ENCODE results near the gene CIAO2B.
"Not testable (repeated sequence)": the region's sequence is repeated elsewhere in the genome, so short reads cannot be mapped to it uniquely, and the experiment has no call there.

Gene CIAO2B

DNA sequence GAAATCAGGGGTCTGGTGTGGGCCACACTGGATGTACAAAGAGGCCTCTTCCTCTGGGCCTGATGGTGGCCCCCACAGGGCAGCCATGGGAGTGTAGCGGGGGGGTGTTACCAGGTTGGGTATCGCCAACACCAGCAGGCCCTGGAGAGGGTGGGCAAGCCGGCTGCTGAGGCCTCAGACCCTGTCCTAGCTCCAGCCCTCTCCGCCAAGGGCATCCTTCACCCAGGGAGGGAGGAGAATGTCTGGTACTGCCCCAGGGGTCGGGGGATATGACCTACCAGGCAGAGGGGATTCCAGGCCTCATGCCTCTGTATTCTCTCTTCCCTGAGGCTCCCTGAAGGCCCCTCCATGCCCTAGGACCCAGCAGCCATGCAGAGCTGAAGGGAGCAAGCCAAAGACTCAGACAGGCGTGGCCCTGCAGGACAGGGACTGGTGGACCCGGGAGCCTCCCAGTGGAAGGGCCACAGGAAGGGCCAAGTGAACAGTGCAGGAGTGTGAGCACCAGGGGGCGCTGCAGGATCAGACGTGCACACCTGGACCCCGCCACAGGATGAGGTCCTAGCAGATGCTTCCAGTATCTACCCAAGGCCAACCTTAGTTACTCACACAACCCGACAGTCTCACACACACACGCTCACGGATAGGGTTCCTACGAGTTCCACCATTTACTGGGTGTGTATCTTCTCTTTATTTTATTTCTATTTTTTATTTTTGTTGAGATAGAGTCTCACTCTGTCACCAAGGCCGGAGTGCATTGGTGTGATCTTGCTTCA is 43.3 kb upstream of the CIAO2B start:
- Histone ChIP-seq H3K4me1 (ENCODE audit: insufficient read depth, low read length, severe bottlenecking) (no peaks in the 10 kb centered on the region), H3K9ac (ENCODE audit: low read length) (no peak overlapping the region), H3K9me2 (ENCODE audit: low read depth, low read length) (no peaks in the 10 kb centered on the region), H3K9me3 (ENCODE audit: low read length) (no peaks in the 10 kb centered on the region), H3K79me2 (ENCODE audit: insufficient read depth, low read length) (no peaks in the 10 kb centered on the region), H3K27ac (ENCODE audit: low read depth, low read length, poor library complexity, severe bottlenecking) (no peak overlapping the region), H3K27me3 (ENCODE audit: insufficient read depth, low read length) (peaks cover 2% of the 10 kb centered on the region; the same call in 1 of the 2 replicates), H3F3A (ENCODE audit: insufficient read depth, low read length) (no peaks in the 10 kb centered on the region), H3K4me2 (ENCODE audit: low read length) (no peak overlapping the region), H3K4me3 (ENCODE audit: low read depth, low read length, poor library complexity, severe bottlenecking) (no peak overlapping the region), H4K20me1 (ENCODE audit: insufficient read depth, low read length) (no peaks in the 10 kb centered on the region), H2AFZ (ENCODE audit: low read length) (no peak overlapping the region), H3K36me3 (ENCODE audit: insufficient read depth, low read length) (no peaks in the 10 kb centered on the region)
- no peak for TF ChIP-seq EZH2 (IDR thresholded peaks at IDR 0.05; ENCODE audit: borderline replicate concordance, low read length)
- TF ChIP-seq, protein P1, sequence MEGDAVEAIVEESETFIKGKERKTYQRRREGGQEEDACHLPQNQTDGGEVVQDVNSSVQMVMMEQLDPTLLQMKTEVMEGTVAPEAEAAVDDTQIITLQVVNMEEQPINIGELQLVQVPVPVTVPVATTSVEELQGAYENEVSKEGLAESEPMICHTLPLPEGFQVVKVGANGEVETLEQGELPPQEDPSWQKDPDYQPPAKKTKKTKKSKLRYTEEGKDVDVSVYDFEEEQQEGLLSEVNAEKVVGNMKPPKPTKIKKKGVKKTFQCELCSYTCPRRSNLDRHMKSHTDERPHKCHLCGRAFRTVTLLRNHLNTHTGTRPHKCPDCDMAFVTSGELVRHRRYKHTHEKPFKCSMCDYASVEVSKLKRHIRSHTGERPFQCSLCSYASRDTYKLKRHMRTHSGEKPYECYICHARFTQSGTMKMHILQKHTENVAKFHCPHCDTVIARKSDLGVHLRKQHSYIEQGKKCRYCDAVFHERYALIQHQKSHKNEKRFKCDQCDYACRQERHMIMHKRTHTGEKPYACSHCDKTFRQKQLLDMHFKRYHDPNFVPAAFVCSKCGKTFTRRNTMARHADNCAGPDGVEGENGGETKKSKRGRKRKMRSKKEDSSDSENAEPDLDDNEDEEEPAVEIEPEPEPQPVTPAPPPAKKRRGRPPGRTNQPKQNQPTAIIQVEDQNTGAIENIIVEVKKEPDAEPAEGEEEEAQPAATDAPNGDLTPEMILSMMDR (IDR thresholded peaks at IDR 0.05; ENCODE audit: low read length) = peak; percentile 95

DNA sequence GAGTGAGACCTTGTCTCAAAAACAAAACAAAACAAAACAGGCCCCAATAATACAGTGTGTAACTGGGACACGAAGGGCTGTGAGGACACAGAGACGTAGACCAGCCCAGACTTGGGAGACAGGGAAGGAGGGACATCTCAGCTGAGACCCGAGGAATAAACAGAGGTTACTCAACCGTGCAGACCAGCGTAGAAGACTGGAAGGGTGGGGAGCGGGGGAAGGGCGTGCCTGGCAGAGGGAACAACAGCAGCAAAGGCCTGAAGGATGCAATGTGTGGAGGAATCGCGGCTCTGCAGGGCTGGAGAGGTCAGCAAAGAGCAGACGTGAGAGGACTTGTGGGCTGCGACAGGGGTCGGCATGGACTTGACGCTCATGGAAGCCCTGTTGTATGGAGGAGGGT is 42.5 kb upstream of the CIAO2B start:
- Histone ChIP-seq H3K9ac (ENCODE audit: low read length) (no peak overlapping the region), H2AFZ (ENCODE audit: low read length) (no peak overlapping the region), H3K4me1 (ENCODE audit: insufficient read depth, low read length, severe bottlenecking) (no peaks in the 10 kb centered on the region), H3K79me2 (ENCODE audit: insufficient read depth, low read length) (no peaks in the 10 kb centered on the region), H3K9me2 (ENCODE audit: low read depth, low read length) (no peaks in the 10 kb centered on the region), H3K27me3 (ENCODE audit: insufficient read depth, low read length) (peaks cover 2% of the 10 kb centered on the region; the same call in 1 of the 2 replicates), H3K4me3 (ENCODE audit: low read depth, low read length, poor library complexity, severe bottlenecking) (no peak overlapping the region), H3K27ac (ENCODE audit: low read depth, low read length, poor library complexity, severe bottlenecking) (no peak overlapping the region), H3K9me3 (ENCODE audit: low read length) (no peaks in the 10 kb centered on the region), H3K4me2 (ENCODE audit: low read length) (no peak overlapping the region), H3F3A (ENCODE audit: insufficient read depth, low read length) (no peaks in the 10 kb centered on the region), H4K20me1 (ENCODE audit: insufficient read depth, low read length) (no peaks in the 10 kb centered on the region), H3K36me3 (ENCODE audit: insufficient read depth, low read length) (no peaks in the 10 kb centered on the region)
- TF ChIP-seq, protein P1 (IDR thresholded peaks at IDR 0.05; ENCODE audit: low read length) = no peak
- no peak for TF ChIP-seq EZH2 (IDR thresholded peaks at IDR 0.05; ENCODE audit: borderline replicate concordance, low read length)

DNA sequence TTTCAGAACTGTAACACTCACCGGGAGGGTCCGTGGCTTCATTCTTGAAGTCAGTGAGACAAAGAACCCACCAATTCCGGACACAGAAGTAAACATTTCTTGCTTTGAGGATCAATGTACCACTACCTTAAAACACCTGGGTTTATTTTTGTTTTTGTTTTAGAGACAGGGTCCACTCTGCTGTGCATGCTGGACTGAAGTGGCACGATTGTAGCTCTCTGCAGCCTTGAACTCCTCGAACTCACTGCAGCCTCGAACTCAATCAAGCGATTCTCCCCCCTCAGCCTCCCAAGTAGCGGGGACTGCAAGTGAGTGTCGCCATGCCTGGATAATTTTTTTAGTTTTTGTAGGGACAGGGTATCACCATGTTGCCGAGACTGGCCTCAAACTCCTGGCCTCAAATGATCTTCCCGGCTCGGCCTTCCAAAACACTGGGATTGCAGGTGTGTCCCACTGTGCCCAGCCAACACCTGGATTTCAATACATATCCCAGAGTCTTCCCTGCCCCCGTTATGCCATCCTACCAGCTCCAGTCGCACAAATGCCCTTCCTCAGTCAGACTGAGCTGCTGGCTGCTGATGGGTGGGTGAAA is 41.2 kb upstream of the CIAO2B start:
- Histone ChIP-seq H3K9me3 (ENCODE audit: low read length) (no peaks in the 10 kb centered on the region), H2AFZ (ENCODE audit: low read length) (no peak overlapping the region), H4K20me1 (ENCODE audit: insufficient read depth, low read length) (no peaks in the 10 kb centered on the region), H3K9ac (ENCODE audit: low read length) (no peak overlapping the region), H3K4me3 (ENCODE audit: low read depth, low read length, poor library complexity, severe bottlenecking) (no peak overlapping the region), H3K9me2 (ENCODE audit: low read depth, low read length) (no peaks in the 10 kb centered on the region), H3F3A (ENCODE audit: insufficient read depth, low read length) (no peaks in the 10 kb centered on the region), H3K27ac (ENCODE audit: low read depth, low read length, poor library complexity, severe bottlenecking) (no peak overlapping the region), H3K79me2 (ENCODE audit: insufficient read depth, low read length) (no peaks in the 10 kb centered on the region), H3K27me3 (ENCODE audit: insufficient read depth, low read length) (peaks cover 5% of the 10 kb centered on the region; the same call in 1 of the 2 replicates), H3K4me2 (ENCODE audit: low read length) (no peak overlapping the region), H3K36me3 (ENCODE audit: insufficient read depth, low read length) (no peaks in the 10 kb centered on the region), H3K4me1 (ENCODE audit: insufficient read depth, low read length, severe bottlenecking) (no peaks in the 10 kb centered on the region)
- TF ChIP-seq, protein P1 (IDR thresholded peaks at IDR 0.05; ENCODE audit: low read length) = no peak
- no peak for TF ChIP-seq EZH2 (IDR thresholded peaks at IDR 0.05; ENCODE audit: borderline replicate concordance, low read length)

DNA sequence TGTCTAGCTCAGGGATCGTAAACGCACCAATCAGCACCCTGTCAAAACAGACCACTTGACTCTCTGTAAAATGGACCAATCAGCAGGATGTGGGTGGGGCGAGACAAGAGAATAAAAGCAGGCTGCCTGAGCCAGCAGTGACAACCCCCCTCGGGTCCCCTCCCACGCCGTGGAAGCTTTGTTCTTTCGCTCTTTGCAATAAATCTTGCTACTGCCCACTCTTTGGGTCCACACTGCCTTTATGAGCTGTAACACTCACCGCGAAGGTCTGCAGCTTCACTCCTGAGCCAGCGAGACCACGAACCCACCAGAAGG is 40.7 kb upstream of the CIAO2B start:
- H3K9me2 ChIP-seq (ENCODE audit: low read depth, low read length); H3K27ac ChIP-seq (ENCODE audit: low read depth, low read length, poor library complexity, severe bottlenecking); H3K36me3 ChIP-seq (ENCODE audit: insufficient read depth, low read length); H3K79me2 ChIP-seq (ENCODE audit: insufficient read depth, low read length); H3K9ac ChIP-seq (ENCODE audit: low read length); H3K4me1 ChIP-seq (ENCODE audit: insufficient read depth, low read length, severe bottlenecking); H3K27me3 ChIP-seq (ENCODE audit: insufficient read depth, low read length); H2AFZ ChIP-seq (ENCODE audit: low read length); H3K4me2 ChIP-seq (ENCODE audit: low read length); H3K4me3 ChIP-seq (ENCODE audit: low read depth, low read length, poor library complexity, severe bottlenecking); H4K20me1 ChIP-seq (ENCODE audit: insufficient read depth, low read length); H3K9me3 ChIP-seq (ENCODE audit: low read length); H3F3A ChIP-seq (ENCODE audit: insufficient read depth, low read length): not testable (repeated sequence)

DNA sequence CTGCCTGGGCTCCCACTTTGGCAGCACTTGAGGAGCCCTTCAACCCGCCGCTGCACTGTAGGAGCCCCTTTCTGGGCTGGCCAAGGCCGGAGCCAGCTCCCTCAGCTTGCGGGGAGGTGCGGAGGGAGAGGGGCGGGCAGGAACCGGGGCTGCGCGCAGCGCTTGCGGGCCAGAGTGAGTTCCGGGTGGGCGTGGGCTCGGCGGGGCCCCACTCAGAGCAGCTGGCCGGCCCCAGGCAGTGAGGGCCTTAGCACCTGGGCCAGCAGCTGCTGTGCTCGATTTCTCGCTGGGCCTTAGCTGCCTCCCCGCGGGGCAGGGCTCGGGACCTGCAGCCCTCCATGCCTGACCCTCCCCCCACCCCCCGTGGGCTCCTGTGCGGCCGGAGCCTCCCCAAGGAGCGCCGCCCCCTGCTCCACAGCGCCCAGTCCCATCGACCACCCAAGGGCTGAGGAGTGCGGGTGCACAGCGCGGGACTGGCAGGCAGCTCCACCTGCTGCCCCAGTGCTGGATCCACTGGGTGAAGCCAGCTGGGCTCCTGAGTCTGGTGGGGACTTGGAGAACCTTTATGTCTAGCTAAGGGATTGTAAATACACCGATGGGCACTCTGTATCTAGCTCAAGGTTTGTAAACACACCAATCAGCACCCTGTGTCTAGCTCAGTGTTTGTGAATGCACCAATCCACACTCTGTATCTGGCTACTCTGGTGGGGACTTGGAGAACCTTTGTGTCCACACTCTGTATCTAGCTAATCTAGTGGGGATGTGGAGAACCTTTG is 40.1 kb upstream of the CIAO2B start:
- not testable (repeated sequence) for H3K4me3 ChIP-seq (ENCODE audit: low read depth, low read length, poor library complexity, severe bottlenecking); H2AFZ ChIP-seq (ENCODE audit: low read length); H3K9ac ChIP-seq (ENCODE audit: low read length); H3K4me1 ChIP-seq (ENCODE audit: insufficient read depth, low read length, severe bottlenecking); H3K79me2 ChIP-seq (ENCODE audit: insufficient read depth, low read length); H3K36me3 ChIP-seq (ENCODE audit: insufficient read depth, low read length); H3K9me3 ChIP-seq (ENCODE audit: low read length); H3K27ac ChIP-seq (ENCODE audit: low read depth, low read length, poor library complexity, severe bottlenecking); H3K4me2 ChIP-seq (ENCODE audit: low read length); H3F3A ChIP-seq (ENCODE audit: insufficient read depth, low read length); H3K9me2 ChIP-seq (ENCODE audit: low read depth, low read length); H3K27me3 ChIP-seq (ENCODE audit: insufficient read depth, low read length); H4K20me1 ChIP-seq (ENCODE audit: insufficient read depth, low read length)

All from OCI-LY1 (cell line).